A673 (cell line): Measurements from ENCODE around the gene ZCWPW2.

Experiments used
- EZH2 ChIP-seq: fragments of 200-600 bp; sonication (generic); IDR thresholded peaks from 2 replicates; pipeline ENCODE4 v1.6.1; 2017; ENCODE audit warnings: borderline replicate concordance, low read depth, mild to moderate bottlenecking, mixed read lengths, antibody characterized with exemption, low read length; ENCODE audit not compliant: poor library complexity, severe bottlenecking
- TF ChIP-seq, protein P1 (sequence below): fragments of 300-800, 200-600 bp; sonication (generic); conservative IDR thresholded peaks from 2 replicates; pipeline ENCODE4 v1.5.1; 2017; ENCODE audit warnings: low read depth, mild to moderate bottlenecking, antibody characterized with exemption, low read length, moderate library complexity, mixed read lengths

DNA sequence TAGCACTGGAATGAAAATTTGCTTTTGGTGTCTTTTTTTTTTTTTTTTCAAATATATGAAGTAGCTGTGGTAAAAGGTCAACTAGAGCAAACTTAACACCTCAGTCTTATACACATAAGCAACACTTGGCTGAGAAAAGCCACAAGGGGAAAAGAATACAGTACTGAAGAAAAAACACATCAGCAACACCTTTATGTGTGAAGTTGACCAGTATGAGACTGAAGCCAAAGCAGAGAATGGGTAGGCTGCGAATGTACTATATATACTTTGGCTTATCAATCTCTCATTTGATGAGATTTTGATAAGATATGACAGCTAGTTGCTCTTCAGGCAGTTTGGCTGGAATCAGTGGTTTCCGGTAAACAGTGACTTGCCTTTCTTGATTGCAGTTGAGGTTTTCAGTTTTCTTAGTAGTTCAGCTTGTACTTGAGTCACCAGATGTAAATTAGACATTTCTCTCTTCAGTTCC, 22.0 kb upstream of the ZCWPW2 start:
- TF ChIP-seq, protein P1, sequence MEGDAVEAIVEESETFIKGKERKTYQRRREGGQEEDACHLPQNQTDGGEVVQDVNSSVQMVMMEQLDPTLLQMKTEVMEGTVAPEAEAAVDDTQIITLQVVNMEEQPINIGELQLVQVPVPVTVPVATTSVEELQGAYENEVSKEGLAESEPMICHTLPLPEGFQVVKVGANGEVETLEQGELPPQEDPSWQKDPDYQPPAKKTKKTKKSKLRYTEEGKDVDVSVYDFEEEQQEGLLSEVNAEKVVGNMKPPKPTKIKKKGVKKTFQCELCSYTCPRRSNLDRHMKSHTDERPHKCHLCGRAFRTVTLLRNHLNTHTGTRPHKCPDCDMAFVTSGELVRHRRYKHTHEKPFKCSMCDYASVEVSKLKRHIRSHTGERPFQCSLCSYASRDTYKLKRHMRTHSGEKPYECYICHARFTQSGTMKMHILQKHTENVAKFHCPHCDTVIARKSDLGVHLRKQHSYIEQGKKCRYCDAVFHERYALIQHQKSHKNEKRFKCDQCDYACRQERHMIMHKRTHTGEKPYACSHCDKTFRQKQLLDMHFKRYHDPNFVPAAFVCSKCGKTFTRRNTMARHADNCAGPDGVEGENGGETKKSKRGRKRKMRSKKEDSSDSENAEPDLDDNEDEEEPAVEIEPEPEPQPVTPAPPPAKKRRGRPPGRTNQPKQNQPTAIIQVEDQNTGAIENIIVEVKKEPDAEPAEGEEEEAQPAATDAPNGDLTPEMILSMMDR: no peak
- no peak for TF ChIP-seq EZH2
